HG03097 (cell line): Measurements from ENCODE around the gene TMEM40.
"Not testable (repeated sequence)": the region's sequence is repeated elsewhere in the genome, so short reads cannot be mapped to it uniquely, and the experiment has no call there.

ENCODE experiments used
- ATAC-seq: cut with Tn5 transposase; IDR thresholded peaks from one replicate; pipeline ENCODE4 v1.9.1; 2021; ENCODE audit not compliant: unreplicated experiment, low FRiP score

Gene TMEM40, protein sequence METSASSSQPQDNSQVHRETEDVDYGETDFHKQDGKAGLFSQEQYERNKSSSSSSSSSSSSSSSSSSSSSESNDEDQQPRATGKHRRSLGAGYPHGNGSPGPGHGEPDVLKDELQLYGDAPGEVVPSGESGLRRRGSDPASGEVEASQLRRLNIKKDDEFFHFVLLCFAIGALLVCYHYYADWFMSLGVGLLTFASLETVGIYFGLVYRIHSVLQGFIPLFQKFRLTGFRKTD

DNA sequence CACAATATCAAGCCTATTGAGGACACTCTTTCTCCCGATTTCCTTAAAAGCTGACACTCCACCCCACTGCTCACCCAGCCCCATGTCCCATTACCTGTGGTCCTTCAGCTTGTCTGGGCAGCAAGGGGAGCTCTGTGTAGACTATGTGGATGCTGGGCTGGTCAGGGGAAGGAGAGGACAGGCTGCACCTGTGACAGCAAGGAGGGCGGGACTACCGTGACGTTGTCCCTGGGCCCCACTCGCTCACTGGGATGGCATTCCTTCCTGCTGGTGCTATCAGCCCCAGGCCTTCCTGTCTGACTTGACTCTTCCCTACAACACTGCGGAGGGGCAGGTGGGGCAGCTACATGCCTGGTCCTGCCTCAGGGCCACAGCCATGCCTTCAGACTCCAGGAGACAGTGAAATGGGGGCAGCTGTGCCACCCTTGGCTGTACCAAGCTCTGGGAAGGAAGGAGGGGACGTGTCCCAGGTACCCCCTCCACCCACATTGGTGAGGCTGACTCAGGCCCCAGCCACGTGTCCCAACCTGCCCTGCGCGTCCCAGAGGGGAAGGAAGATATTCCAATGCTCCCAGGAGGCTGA lies at the start of gene TMEM40:
Gene TMEM40 (minus strand): TSS at position 163 of the 583 bp plus-strand sequence. CDS start 9,427 bp downstream, outside the sequence.
- no peak for ATAC-seq

DNA sequence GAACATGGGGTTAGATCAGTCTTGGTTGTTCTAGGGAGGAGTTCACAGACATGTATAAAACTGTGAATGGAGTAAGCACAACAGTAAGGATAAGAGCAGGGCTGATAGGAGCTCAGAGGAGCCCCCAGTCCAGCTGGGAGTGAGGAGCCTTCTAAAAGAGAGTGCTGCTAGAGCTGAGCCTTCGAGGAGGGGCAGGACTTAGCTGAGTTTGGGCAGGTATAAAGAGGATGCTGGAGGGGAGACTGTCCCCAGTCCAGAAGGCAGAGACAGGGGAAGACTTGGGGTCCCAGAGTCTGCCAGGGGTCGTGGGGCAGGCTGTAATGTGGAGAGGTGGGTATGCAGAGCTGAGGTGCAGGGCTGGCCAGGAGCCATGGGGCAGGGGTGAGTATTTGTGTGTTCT lies 49.5 kb upstream of the TMEM40 start:
- no peak for ATAC-seq

DNA sequence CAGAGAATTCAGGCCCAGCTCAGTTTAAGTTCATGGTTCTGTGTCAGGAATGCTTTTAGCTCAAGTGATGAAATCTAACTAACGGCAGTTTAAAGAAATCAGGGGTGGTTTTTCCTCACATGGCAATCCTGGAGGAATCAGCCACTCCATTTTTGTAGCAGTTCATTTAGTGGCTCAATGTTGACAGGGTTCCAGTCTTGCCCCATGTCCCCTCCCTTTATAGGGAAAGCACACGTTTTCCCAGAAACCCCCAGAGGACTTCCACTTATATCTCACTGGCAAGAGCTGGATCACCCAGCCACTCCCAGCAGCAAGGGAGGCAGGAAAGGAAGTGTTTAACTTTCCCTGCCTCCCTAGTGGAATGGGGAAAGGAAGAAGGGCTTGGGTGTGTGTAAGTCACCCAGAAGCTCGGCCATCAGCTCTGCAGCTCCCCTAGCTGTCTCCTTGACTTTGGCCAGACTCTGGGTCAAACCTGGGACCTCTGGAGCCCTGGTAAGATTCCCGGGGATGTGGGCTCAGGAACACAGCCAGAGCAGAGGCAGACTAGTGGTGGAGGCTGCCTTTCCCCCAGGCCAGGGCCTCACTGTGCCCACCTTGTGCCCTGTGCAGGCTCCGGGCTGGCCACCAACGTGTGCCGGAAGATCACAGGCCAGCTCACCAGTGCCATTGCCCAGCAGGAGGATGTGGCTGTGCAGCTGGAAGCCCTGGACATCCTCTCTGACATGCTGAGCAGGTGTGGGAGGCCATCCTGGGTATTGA lies 48.7 kb upstream of the TMEM40 start:
- no peak for ATAC-seq

DNA sequence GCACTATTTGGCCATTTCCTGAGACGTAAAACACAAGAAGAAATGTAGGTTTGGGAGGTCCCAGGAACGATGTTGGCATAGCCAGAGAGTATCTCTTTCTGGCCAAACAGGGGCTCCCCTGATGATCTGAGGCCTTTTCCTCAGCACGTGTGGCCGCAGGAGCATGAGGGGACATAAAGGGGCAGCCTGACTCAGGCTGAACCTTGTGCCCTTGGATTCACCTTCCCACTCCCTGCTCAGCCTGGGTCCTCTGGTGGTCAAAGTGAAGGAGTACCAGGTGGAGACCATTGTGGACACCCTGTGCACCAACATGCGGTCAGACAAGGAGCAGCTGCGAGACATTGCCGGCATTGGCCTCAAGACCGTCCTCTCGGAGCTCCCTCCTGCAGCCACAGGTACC lies 48.0 kb upstream of the TMEM40 start:
- ATAC-seq, result no peak

DNA sequence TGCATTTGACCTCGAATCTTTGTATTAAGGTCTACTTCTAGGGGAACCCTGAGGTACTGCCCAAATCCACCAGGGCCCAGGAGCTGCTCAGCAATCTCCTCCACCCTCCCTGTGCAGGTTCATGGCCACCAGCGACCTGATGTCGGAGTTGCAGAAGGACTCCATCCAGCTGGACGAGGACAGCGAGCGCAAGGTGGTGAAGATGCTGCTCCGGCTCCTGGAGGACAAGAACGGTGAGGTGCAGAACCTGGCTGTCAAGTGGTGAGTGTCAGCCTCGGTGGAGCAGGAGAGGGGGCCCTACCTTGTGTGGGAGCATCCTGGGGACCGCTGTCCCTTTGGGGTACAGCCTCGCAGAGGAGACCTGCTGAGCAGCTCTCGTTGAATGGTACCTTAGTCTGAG lies 44.3 kb upstream of the TMEM40 start:
- no peak for ATAC-seq

DNA sequence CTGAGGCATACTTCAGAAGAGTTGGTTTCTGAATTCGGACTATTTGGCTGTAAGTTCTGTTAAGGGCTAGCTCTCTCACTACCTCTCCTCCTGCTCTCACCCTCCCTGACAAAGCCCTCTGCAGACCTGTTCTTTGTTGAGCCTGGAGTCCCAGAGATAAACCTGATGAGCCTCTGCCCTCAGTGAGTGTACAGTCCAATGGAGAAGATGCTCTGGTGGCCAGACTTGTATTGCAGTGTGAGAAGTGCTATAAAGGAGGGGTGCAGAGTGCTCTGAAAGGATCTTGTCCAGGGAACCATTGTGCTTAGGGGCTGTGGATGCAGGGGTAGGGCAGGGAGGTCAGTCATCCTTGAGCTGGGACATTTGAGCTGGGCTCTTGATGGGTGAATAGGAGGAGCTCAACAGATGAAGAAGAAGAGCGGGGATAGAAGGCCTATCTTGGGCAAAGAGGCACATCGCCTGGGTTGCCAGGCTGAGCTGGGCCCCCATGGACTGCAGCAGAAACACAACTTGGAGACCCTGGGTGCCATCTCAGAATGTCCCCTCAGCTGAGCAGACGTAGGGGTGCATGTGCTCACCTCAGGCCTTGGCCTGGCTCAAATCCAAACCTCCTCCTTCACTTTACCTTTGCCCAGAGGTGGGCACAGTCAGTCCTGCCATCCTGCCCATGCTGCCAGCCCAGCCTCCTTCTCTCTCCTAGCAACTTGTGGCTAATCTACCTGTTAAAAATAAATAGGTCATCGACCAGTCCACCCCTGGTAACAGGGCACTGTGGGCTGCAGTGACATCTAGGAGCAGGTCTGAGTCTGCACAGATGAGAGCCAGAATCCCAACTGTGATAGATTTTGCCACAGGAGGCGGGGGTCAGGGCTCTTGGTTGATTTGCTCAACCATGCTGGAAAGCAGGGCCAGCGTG lies 40.7 kb upstream of the TMEM40 start:
- ATAC-seq, result no peak

DNA sequence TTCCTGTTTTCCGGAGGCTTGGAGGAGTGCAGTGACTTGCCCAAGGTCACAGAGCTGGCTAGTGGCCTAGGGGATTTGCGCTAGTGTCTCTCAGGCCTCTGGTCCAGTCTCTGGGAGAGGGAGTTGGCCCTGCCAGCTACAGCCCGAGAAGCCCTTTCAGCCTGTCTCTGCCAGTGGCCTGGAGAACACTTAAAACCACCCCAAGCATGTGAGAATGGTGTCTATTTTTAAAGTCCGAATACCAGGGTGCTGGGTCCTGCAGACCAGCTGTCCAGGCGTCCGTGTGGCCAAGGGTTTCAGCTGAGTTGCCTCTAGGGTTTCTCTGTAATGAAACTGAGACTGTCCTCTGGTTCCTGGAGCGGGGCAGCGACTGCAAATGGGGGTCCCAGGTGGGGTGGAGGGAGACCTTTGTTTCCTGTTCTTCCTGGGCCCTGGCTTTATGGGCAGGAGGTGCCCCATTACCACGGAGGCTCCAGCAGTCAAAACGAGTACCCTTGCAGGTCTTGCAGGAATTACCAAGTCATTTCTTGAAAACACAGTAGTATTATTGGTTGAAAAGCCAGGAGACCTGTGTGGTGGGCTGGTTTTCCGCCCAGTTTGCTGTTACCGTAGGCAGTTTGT lies 39.6 kb upstream of the TMEM40 start:
- no peak for ATAC-seq

DNA sequence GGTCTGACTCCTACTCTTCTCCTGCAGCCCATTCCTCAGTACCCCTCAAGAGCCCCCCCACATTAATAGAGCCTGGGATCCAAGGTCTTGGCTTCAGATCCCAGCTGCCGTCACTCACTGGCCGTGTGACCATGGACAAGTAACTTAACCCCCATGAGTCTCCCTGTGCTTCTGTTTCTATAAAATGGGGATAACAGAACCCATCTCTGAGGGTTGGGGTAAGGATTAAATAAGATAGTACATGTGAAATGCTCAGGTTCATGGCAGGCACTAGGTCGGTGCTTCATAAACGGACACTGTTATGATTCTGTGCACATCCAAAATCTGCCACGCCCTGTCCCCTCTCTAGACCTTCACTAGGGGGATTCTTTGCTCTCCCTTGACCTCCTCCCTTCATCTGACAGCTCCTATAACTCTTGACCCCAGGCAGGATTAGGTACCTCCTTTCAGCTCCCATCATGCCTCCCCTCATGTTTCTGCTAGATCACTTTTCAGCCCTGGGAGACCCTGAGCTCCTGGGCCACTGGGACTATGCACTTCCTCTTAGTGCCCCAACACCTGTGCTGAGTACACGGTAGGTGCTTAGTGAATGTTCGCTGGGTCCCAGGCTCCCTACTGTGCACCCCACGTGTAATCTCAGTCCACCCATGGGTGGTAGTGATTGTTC lies 39.0 kb upstream of the TMEM40 start:
- no peak for ATAC-seq

DNA sequence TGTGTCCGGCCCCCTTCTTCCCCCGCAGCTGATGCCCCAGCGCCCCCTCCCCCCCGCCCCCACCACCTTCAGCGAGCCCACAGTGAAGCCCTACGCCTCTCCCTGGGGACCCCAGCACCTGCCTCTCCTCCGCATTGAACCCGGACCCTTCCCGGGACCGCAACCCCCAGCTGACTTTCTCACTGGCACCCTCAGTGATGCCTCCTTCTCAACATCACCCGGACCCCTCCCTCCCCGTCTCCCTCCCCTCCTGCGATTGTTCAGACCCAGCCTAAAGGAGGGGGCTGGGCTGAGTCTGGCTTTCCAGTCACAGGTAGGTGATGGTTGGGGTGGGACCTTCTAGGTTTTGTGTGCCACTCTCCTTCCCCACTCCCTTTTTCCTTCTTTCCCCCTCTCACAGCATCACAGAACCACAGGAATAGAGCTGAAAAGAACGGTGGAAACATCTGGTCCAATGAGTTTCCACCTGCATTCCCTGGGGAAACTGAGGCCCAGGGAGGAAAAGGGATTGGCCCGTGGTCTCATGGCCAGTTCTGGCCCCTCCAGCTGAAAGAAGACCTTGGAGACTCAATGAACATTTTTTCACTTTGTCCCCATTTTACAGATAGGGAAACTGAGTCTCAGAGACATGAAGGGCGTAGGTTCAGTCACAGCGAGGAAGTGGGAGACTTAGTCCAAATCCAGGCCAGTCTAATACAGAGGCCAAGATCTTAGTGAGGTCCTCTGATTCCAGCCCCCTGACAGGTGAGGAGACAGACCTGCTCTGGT lies 38.2 kb upstream of the TMEM40 start:
- ATAC-seq, result no peak

DNA sequence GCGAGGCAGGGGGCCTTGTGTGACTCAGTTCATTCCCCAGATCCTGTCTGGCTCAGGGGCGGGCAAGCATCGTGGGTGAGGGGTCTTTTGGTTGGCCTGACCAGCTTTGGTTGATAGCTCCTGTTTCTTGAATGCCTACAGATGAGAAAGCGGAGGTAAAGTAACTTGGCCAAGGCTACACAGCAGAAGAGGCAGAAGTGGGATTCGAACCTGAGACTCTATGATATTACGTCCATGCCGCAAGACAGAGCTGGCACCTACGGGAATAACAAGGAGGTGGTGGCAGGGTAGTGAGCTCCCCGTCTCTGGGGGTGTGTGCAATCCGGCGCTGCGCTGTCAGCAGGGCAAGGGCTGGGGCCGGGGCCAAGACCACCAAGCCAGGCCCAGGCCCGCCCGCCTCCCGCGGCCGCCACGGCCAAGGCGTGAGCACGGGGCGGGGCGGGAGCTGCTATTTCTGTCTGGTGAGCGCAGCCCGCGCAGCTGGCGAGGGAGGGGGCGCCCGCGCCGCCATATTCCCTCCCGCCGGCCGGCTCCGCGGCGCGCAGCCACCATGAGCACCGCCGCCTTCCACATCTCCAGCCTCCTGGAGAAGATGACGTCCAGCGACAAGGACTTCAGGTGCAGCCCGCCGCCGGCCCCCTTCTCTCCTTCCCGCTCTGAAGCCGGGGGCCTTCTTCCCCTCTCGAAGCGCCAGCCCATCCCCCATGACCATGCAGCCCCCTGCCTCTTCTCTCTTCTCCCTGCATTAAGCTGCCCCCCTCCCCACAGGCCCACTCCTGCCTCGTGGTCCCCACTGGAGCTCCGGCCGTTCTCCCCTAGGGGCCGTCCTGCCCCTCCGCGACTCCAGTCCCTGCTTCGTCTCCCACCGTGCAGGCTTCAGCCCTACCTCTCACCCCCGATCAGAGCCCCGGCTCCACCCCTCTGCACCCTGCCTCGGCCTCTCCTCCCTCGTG lies 37.4 kb upstream of the TMEM40 start, which contains the start of gene CAND2:
Gene CAND2 (plus strand): TSS at position 510 of the 953 bp plus-strand sequence. CDS start 41 bp downstream, at position 551.
- ATAC-seq, result no peak

DNA sequence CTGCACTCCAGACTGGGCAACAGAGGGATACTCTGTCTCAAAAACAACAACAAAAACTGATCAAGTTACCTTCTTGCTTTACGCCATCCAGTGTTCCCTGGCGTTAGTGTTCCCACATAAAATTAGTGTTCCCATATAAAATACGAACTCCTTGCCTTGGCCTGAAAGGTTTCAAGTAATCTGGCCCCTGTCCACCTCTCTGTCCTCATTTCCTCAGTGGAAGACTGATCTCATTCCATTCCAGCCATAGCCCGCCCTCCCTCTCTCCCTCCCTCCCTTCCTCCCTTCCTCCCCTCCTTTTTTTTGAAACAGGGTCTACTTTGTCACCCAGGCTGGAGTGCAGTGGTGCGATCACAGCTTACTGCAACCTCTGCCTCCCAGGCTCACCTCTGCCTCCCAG lies 34.6 kb upstream of the TMEM40 start:
- ATAC-seq, result no peak

DNA sequence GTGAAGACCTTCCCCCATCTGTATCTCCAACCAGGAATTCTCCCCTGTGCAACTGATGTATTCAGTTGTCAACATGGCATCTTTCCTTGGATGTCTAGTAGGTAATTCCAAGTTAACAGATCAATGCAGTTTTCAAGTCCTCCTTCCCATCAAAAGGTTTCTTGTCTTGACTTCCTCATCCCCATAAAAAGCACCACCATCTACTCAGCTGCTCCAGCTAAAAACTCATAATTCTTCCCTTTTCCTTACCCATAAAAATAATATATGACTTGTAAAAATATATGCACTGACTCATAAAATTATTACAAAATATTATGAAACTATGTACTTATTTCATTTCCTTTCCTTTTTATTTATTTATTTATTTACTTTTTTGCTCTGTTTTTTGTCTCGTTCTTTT lies 32.4 kb upstream of the TMEM40 start:
- no peak for ATAC-seq

DNA sequence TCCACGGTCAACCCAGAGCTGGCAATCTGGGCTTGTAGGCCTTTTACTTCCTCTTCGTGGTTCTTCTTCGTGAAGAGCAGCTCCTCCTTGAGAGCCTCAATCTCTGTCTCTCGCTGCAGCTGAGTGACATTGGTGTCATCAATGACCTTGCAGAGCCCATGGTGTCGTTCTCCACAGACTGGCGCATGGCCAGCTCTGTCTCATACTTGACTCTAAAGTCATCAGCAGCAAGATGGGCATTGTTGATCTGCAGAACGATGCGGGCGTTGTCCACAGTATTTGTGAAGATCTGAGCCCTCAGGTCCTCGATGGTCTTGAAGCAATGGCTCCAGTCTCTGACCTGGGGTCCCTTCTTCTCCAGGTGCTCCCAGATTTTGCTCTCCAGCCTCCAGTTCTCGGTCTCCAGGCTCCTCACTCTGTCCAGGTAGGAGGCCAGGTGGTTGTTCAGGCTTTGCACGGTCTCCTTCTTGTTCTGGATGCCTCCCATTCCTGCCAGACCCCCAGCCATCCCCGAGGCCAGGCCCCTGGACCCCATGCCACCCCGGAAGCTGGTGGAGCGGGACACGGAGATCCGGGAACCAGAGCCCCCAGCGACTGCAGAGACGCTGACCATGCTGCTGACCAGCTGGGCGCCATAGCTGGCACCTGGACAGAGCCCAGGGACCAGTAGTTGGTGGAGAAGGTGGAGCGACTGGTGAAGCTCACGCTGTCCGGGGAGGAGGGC lies 29.1 kb upstream of the TMEM40 start:
- ATAC-seq, result not testable (repeated sequence)

DNA sequence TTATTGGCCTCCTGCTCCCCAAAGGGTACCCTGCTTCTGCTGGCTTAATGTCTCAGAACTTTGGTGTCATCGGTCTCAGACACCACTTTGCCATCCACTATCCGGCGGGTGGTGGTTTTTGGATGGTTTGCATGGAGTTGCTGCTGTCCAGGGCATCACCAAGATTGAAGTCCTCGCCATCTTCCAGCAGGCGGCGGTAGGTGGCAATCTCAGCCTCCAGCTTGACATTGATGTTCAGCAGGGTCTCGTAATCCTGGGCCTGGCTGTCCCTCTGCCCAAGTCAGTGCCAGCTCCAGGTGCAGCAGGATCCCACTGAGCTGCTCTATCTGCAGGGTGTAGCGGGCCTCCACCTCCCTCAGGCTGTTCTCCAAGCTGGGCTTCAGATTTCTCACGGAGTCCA lies 28.3 kb upstream of the TMEM40 start:
- ATAC-seq, result not testable (repeated sequence)

DNA sequence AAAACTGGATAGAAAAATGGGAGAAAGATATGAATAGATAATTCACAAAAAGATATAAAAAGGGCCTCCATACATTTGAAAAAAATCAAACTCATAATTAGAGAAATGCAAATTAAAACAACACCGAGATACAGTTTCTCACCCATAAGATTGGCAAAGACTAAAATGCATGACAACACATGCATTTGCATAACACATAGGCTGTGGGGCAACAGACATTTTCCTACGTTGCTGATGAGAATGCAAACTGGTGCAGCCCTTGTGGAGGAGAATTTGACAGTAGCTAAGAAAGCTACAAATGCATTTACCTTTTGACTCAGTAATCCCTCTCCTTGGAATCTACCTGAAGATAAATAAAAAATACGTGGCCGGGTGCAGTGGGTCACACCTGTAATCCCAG lies 26.0 kb upstream of the TMEM40 start:
- no peak for ATAC-seq

DNA sequence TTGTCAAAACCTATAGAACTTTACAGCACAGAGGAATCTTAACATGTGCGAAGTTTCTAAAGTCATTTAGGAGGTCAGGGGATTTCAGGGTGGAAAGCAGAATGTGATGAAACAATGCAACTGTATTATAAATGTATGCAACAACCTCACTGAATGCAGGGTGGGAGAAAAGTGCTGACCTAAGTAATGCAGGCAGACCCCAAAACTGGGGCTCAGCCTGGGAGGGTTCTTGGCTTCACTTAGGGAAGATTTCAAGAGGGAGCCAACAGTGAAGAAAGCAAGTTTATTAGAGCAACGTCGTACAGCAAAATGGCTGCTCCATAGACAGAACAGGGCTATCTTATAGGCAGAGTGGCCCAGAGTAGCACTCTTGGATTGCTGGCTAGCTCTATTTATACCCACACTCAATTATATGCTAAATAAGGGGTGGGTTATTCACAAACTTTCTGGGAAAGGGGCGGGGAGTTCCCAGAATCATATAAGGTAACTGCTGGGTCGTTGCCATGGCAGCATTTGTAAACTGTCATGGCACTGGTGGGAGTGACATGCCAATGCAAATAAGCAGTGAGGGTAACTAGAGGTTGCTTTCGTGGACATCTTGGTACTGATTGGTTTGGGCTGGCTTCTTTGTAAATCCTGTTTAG lies 23.2 kb upstream of the TMEM40 start:
- no peak for ATAC-seq

DNA sequence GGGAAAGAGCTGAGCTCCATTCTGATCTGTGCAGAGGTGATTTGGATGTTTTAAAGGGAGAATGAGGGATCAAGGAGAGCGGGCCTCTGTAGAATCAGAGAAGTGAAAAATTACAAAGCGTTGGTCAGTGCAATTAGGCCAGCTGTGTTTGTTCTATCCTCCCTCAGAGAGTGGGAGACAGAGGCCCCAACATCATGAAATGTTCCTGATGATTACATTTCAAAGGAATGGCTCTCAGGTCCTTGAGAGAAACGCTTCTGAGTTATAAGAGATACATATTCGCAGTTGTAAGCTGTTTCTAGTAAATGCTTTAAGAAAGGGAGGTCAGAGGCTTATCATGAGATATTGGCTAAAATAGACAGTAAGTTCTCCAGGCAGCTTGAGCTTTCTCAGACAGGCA lies 21.7 kb upstream of the TMEM40 start:
- no peak for ATAC-seq
